Parathyroid adenoma (tissue), 2 donors: ENCODE results near the gene AVPI1.
"Not testable (repeated sequence)": the region's sequence is repeated elsewhere in the genome, so short reads cannot be mapped to it uniquely, and the experiment has no call there.

Experiments
- H2AFZ ChIP-seq: fragments of 300-600 bp; sonication (generic); one replicate; pipeline ENCODE4 v1.7.0; 2017; ENCODE audit warnings: antibody characterized with exemption, mild to moderate bottlenecking
- H3K27ac ChIP-seq: fragments of 300-600 bp; sonication (generic); one replicate; pipeline ENCODE4 v1.7.0; 2017
- H3K27me3 ChIP-seq: fragments of 300-600 bp; sonication (generic); one replicate; pipeline ENCODE4 v1.7.0; 2017; ENCODE audit warnings: low read length; ENCODE audit not compliant: control insufficient read depth, insufficient read depth
- H3K36me3 ChIP-seq: fragments of 300-600 bp; sonication (generic); one replicate; pipeline ENCODE4 v1.7.0; 2017; ENCODE audit warnings: low read length; ENCODE audit not compliant: control insufficient read depth, insufficient read depth
- H3K4me1 ChIP-seq: fragments of 300-600 bp; sonication (generic); one replicate; pipeline ENCODE4 v1.7.0; 2017; ENCODE audit warnings: control low read depth
- H3K4me2 ChIP-seq: fragments of 300-600 bp; sonication (generic); one replicate; pipeline ENCODE4 v1.7.0; 2017; ENCODE audit warnings: low read length
- H3K4me3 ChIP-seq: fragments of 300-600 bp; sonication (generic); one replicate; pipeline ENCODE4 v1.7.0; 2017; ENCODE audit warnings: low read depth, low read length
- H3K79me2 ChIP-seq: fragments of 300-600 bp; sonication (generic); one replicate; pipeline ENCODE4 v1.7.0; 2017; ENCODE audit warnings: control low read depth
- H3K9ac ChIP-seq: fragments of 300-600 bp; sonication (generic); one replicate; pipeline ENCODE4 v1.7.0; 2017; ENCODE audit warnings: mild to moderate bottlenecking
- H3K9me3 ChIP-seq: fragments of 300-600 bp; sonication (generic); one replicate; pipeline ENCODE4 v1.7.0; 2017; ENCODE audit warnings: low read length; ENCODE audit not compliant: control insufficient read depth
- CTCF ChIP-seq: fragments of 300-600 bp; sonication (generic); IDR thresholded peaks from one replicate; pipeline ENCODE4 v1.7.0; 2017; ENCODE audit warnings: antibody characterized with exemption, mild to moderate bottlenecking
- donor health status: primary hyperparathyroidism.

The AVPI1 gene

GRCh38 chr10:97651773-97652172 lies 35.3 kb downstream of the AVPI1 start:
- Histone ChIP-seq H3K4me3 (no peak overlapping the region), H3K9ac (no peak overlapping the region), H2AFZ (no peak overlapping the region), H3K9me3 (no peaks in the 10 kb centered on the region), H3K79me2 (peaks cover 5% of the 10 kb centered on the region), H3K36me3 (no peaks in the 10 kb centered on the region), H3K4me2 (no peak overlapping the region), H3K4me1 (peaks cover 4% of the 10 kb centered on the region), H3K27ac (no peak overlapping the region), H3K27me3 (no peaks in the 10 kb centered on the region)
- no peak for TF ChIP-seq CTCF

- no peak overlapping the region for H3K4me2 ChIP-seq
- H3K36me3 ChIP-seq, result no peaks in the 10 kb centered on the region
Measured at GRCh38 chr10:97650726-97651125, 36.3 kb downstream of the AVPI1 start.

GRCh38 chr10:97649405-97649750 lies 37.7 kb downstream of the AVPI1 start:
- H3K36me3 ChIP-seq, H3K4me3 ChIP-seq, H3K4me2 ChIP-seq, H3K9me3 ChIP-seq, H3K27ac ChIP-seq, H3K27me3 ChIP-seq, H3K4me1 ChIP-seq, H3K9ac ChIP-seq, H2AFZ ChIP-seq: not testable (repeated sequence)
- peaks cover 17% of the 10 kb centered on the region for H3K79me2 ChIP-seq

More at GRCh38 chr10:97650726-97651125, 36.3 kb downstream of the AVPI1 start:
- Histone ChIP-seq H3K9ac (no peak overlapping the region), H3K9me3 (no peaks in the 10 kb centered on the region), H2AFZ (no peak overlapping the region), H3K27me3 (no peaks in the 10 kb centered on the region), H3K79me2 (peaks cover 9% of the 10 kb centered on the region), H3K4me3 (no peak overlapping the region), H3K4me1 (peaks cover 4% of the 10 kb centered on the region), H3K27ac (no peak overlapping the region)
- TF ChIP-seq CTCF, result no peak

GRCh38 chr10:97648562-97649404 lies 38.3 kb downstream of the AVPI1 start:
- Histone ChIP-seq H3K9ac (no peak overlapping the region), H3K36me3 (no peaks in the 10 kb centered on the region), H3K9me3 (no peaks in the 10 kb centered on the region), H3K27ac (no peak overlapping the region), H3K4me3 (no peak overlapping the region), H3K79me2 (peaks cover 21% of the 10 kb centered on the region), H3K27me3 (no peaks in the 10 kb centered on the region), H3K4me2 (no peak overlapping the region), H3K4me1 (peaks cover 4% of the 10 kb centered on the region), H2AFZ (no peak overlapping the region)
- TF ChIP-seq CTCF, result no peak

- Histone ChIP-seq H2AFZ (no peak overlapping the region), H3K27ac (no peak overlapping the region), H3K79me2 (peaks cover 31% of the 10 kb centered on the region), H3K4me1 (peaks cover 8% of the 10 kb centered on the region), H3K36me3 (no peaks in the 10 kb centered on the region), H3K9ac (no peak overlapping the region), H3K9me3 (no peaks in the 10 kb centered on the region), H3K27me3 (no peaks in the 10 kb centered on the region), H3K4me3 (no peak overlapping the region), H3K4me2 (no peak overlapping the region)
- TF ChIP-seq CTCF, result no peak
Measured at GRCh38 chr10:97647556-97647955, 39.5 kb downstream of the AVPI1 start.
